Keratinocyte (primary cell): ENCODE data around the gene CES2. TPM values are rescaled to one million over a fixed set of nuclear protein-coding genes. Genes with fewer than 3 reads are reported as not detected.
"Not testable (repeated sequence)": the region's sequence is repeated elsewhere in the genome, so short reads cannot be mapped to it uniquely, and the experiment has no call there.

Source experiments
- DNase-seq: peaks from one replicate; pipeline ENCODE4 v3.0.0-alpha.2; 2011; ENCODE audit warnings: low read depth, missing footprints, low spot score
- FAIRE-seq: peaks from 2 replicates; lab custom pipeline; 2011; peaks lifted over from hg19 to GRCh38; lab: Jason Lieb, UNC
- H2AFZ ChIP-seq: 2 replicates; pipeline ENCODE4 v1.6.0; 2012; ENCODE audit warnings: low read length, control low read depth, inconsistent platforms; ENCODE audit not compliant: control insufficient read depth
- H3K27ac ChIP-seq: 2 replicates; pipeline ENCODE4 v1.5.1; 2011; ENCODE audit warnings: low read length; ENCODE audit not compliant: control insufficient read depth, insufficient read depth
- H3K27me3 ChIP-seq: 3 replicates; pipeline ENCODE4 v1.6.0; 2011; ENCODE audit warnings: low read length; ENCODE audit not compliant: control insufficient read depth, insufficient read depth; ENCODE audit errors: extremely low read depth
- H3K36me3 ChIP-seq, 2 experiments: 2 replicates in 1 of 2; 3 replicates in 1 of 2; pipeline ENCODE4 v1.5.1; 2011; ENCODE audit warnings: low read length in 2 of 2, mild to moderate bottlenecking in 1 of 2; ENCODE audit not compliant: control insufficient read depth in 2 of 2, insufficient read depth in 2 of 2; ENCODE audit errors: extremely low read depth in 1 of 2
- H3K4me1 ChIP-seq: 3 replicates; pipeline ENCODE4 v1.5.1; 2011; ENCODE audit warnings: low read length; ENCODE audit not compliant: control insufficient read depth, insufficient read depth; ENCODE audit errors: extremely low read depth
- H3K4me2 ChIP-seq: 3 replicates; pipeline ENCODE4 v1.6.0; 2011; ENCODE audit warnings: low read depth, low read length; ENCODE audit not compliant: control insufficient read depth, insufficient read depth; ENCODE audit errors: extremely low read depth
- H3K4me3 ChIP-seq, 3 experiments: fragments of 200-600 bp in 1 of 3; sonication (generic) in 1 of 3; 2 replicates in 2 of 3; 3 replicates in 1 of 3; pipeline ENCODE4 v1.5.1; 2011 to 2016; ENCODE audit warnings: low read length in 3 of 3, mild to moderate bottlenecking in 3 of 3, control low read depth in 2 of 3, inconsistent platforms in 1 of 3, low read depth in 1 of 3, mixed read lengths in 1 of 3, mixed run types in 1 of 3, moderate library complexity in 1 of 3; ENCODE audit not compliant: control insufficient read depth in 2 of 3, insufficient read depth in 2 of 3; ENCODE audit errors: extremely low read depth in 1 of 3
- H3K79me2 ChIP-seq: 2 replicates; pipeline ENCODE4 v1.6.0; 2012; ENCODE audit warnings: low read length; ENCODE audit not compliant: control insufficient read depth, insufficient read depth
- H3K9ac ChIP-seq: 3 replicates; pipeline ENCODE4 v1.6.0; 2011; ENCODE audit warnings: low read length; ENCODE audit not compliant: control insufficient read depth, insufficient read depth; ENCODE audit errors: extremely low read depth
- H3K9me1 ChIP-seq: 3 replicates; pipeline ENCODE4 v1.6.0; 2011; ENCODE audit warnings: low read length; ENCODE audit not compliant: control insufficient read depth, insufficient read depth; ENCODE audit errors: extremely low read depth
- H3K9me3 ChIP-seq: 2 replicates; pipeline ENCODE4 v1.5.1; 2012; ENCODE audit warnings: low read depth, low read length; ENCODE audit not compliant: control insufficient read depth
- H4K20me1 ChIP-seq: 3 replicates; pipeline ENCODE4 v1.6.0; 2011; ENCODE audit warnings: low read length; ENCODE audit not compliant: control insufficient read depth, insufficient read depth; ENCODE audit errors: extremely low read depth
- CTCF ChIP-seq, 3 experiments: IDR thresholded peaks in 1 of 3; conservative IDR thresholded peaks in 1 of 3; optimal IDR thresholded peaks in 1 of 3; 2 replicates in 2 of 3; 3 replicates in 1 of 3; pipeline versions ENCODE3 to v1.5.1; 2011; ENCODE audit warnings: low read length in 3 of 3, mild to moderate bottlenecking in 3 of 3, moderate library complexity in 2 of 3, control low read depth in 1 of 3, inconsistent platforms in 1 of 3; ENCODE audit not compliant: insufficient read depth in 2 of 3; ENCODE audit errors: extremely low read depth in 1 of 3
- EZH2 ChIP-seq: IDR thresholded peaks from one replicate; pipeline ENCODE4 v1.6.1; 2012; ENCODE audit warnings: inconsistent platforms, mild to moderate bottlenecking, low read length, moderate library complexity
- dilution Hi-C: fragments of 300-500 bp; cut with MboI; formaldehyde crosslinking; loops from one replicate; pipeline ENCODE4 v1.7.0; 2020; ENCODE audit warnings: low sequenced_read_pairs; ENCODE audit not compliant: extremely low pct_ligation_motif_present
- polyA plus RNA-seq, 5 experiments: library from polyadenylated mRNA; depleted of rRNA in 3 of 5; stranded (reverse) in 3 of 5; stranded (forward) in 1 of 5; unstranded in 1 of 5; fragments of >200 nt; gene quantifications; 1 replicate in 1 of 5; 2 replicates in 3 of 5; 3 replicates in 1 of 5; pipeline versions ENCODE4 v1.2.1 to v1.2.3, GENCODE V29; 2011 to 2012; ENCODE audit warnings: missing spikeins in 2 of 5, low read depth in 1 of 5, low replicate concordance in 1 of 5

The CES2 gene
- polyA plus RNA-seq, 1 donor (not counting 4 experiments of a cell fraction or from before 2014, with no cell fraction given), result 41.6 TPM

DNA sequence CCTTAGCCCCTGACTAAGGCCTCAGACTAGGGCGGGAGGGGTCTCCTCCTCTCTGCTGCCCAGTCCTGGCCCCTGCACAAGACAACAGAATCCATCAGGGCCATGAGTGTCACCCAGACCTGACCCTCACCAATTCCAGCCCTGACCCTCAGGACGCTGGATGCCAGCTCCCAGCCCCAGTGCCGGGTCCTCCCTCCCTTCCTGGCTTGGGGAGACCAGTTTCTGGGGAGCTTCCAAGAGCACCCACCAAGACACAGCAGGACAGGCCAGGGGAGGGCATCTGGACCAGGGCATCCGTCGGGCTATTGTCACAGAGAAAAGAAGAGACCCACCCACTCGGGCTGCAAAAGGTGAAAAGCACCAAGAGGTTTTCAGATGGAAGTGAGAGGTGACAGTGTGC is 38.4 kb downstream of the CES2 start:
- H3K9me1 ChIP-seq, result peaks cover 2% of the 10 kb centered on the region
- no peak for FAIRE-seq
- no peak overlapping the region for H3K9ac ChIP-seq
- H3K9me3 ChIP-seq, result no peaks in the 10 kb centered on the region
- TF ChIP-seq CTCF (optimal IDR thresholded peaks at IDR 0.05 in 1 of 3, IDR thresholded peaks at IDR 0.05 in 1 of 3, conservative IDR thresholded peaks at IDR 0.05 in 1 of 3; ENCODE audit: extremely low read depth in 1 of 3, insufficient read depth in 2 of 3, low read length in 3 of 3) (no peak), EZH2 (no peak)
- dilution Hi-C loops, result no loop called here
- no peak overlapping the region for H3K4me3 ChIP-seq
- H2AFZ ChIP-seq, result no peak overlapping the region
- H3K36me3 ChIP-seq, result no peaks in the 10 kb centered on the region
- H3K79me2 ChIP-seq, result no peaks in the 10 kb centered on the region
- no peaks in the 10 kb centered on the region for H4K20me1 ChIP-seq
- H3K27me3 ChIP-seq, result no peaks in the 10 kb centered on the region
- no peak for DNase-seq
- H3K4me1 ChIP-seq, result peaks cover 13% of the 10 kb centered on the region
- no peak overlapping the region for H3K27ac ChIP-seq
- H3K4me2 ChIP-seq, result no peak overlapping the region

DNA sequence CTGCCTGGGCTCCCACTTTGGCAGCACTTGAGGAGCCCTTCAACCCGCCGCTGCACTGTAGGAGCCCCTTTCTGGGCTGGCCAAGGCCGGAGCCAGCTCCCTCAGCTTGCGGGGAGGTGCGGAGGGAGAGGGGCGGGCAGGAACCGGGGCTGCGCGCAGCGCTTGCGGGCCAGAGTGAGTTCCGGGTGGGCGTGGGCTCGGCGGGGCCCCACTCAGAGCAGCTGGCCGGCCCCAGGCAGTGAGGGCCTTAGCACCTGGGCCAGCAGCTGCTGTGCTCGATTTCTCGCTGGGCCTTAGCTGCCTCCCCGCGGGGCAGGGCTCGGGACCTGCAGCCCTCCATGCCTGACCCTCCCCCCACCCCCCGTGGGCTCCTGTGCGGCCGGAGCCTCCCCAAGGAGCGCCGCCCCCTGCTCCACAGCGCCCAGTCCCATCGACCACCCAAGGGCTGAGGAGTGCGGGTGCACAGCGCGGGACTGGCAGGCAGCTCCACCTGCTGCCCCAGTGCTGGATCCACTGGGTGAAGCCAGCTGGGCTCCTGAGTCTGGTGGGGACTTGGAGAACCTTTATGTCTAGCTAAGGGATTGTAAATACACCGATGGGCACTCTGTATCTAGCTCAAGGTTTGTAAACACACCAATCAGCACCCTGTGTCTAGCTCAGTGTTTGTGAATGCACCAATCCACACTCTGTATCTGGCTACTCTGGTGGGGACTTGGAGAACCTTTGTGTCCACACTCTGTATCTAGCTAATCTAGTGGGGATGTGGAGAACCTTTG is 39.0 kb downstream of the CES2 start:
- H3K4me2 ChIP-seq, FAIRE-seq, H4K20me1 ChIP-seq, H3K4me3 ChIP-seq, H3K9me3 ChIP-seq, H2AFZ ChIP-seq, H3K36me3 ChIP-seq, H3K9ac ChIP-seq, H3K9me1 ChIP-seq, DNase-seq, H3K27me3 ChIP-seq, H3K27ac ChIP-seq, dilution Hi-C loops, H3K79me2 ChIP-seq: not testable (repeated sequence)
- peaks cover 13% of the 10 kb centered on the region for H3K4me1 ChIP-seq

- H3K27ac ChIP-seq, H3K4me2 ChIP-seq, H3K9ac ChIP-seq, H3K27me3 ChIP-seq, H3K9me1 ChIP-seq, DNase-seq, H4K20me1 ChIP-seq, H3K79me2 ChIP-seq, H3K9me3 ChIP-seq, H3K4me3 ChIP-seq, H3K36me3 ChIP-seq, H2AFZ ChIP-seq, FAIRE-seq, dilution Hi-C loops: not testable (repeated sequence)
- H3K4me1 ChIP-seq, result peaks cover 13% of the 10 kb centered on the region
These were observed 39.6 kb downstream of the CES2 start for GRCh38 chr16:66974932-66975246.
